Activated CD8-positive, alpha-beta memory T cell treated with anti-CD3 and anti-CD28 coated beads, Interleukin-2, amount 10 ng/mL, durations not matched to agents 7 days and 5 days (primary cell): ENCODE measurements around the gene TTC27. TPM values are rescaled to one million over a fixed set of nuclear protein-coding genes. Genes with fewer than 3 reads are reported as not detected.
"Not testable (repeated sequence)": the region's sequence is repeated elsewhere in the genome, so short reads cannot be mapped to it uniquely, and the experiment has no call there.

Source experiments
- ATAC-seq: fragments of 150-1000 bp; cut with Tn5 transposase; one replicate; pipeline ENCODE4 v1.10.0; 2021; ENCODE audit warnings: moderate library complexity
- CTCF ChIA-PET: fragments of 350-600 bp; sonication (Branson Sonifier 250); formaldehyde crosslinking; loops from one replicate; lab custom pipeline; 2021; ENCODE audit warnings: antibody characterized with exemption; lab: Charles Lee
- DNase-seq: peaks from one replicate; pipeline ENCODE4 v3.0.0-alpha.2; 2020
- H3K27ac Mint-ChIP-seq: one replicate; pipeline ENCODE4 v1.8.0; 2021; ENCODE audit warnings: mild to moderate bottlenecking, mixed read lengths
- H3K27me3 Mint-ChIP-seq: one replicate; pipeline ENCODE4 v1.8.0; 2021; ENCODE audit warnings: mixed read lengths
- H3K36me3 Mint-ChIP-seq: one replicate; pipeline ENCODE4 v1.8.0; 2021; ENCODE audit warnings: mild to moderate bottlenecking, mixed read lengths
- H3K4me1 Mint-ChIP-seq: one replicate; pipeline ENCODE4 v1.8.0; 2021; ENCODE audit warnings: mixed read lengths
- H3K4me3 Mint-ChIP-seq: one replicate; pipeline ENCODE4 v1.8.0; 2021; ENCODE audit warnings: mild to moderate bottlenecking, moderate library complexity, mixed read lengths
- H3K9me3 Mint-ChIP-seq: one replicate; pipeline ENCODE4 v1.8.0; 2022; ENCODE audit warnings: low read depth, mixed read lengths
- total RNA-seq, 2 experiments: library from RNA; stranded (reverse); gene quantifications; one replicate each; pipeline ENCODE4 v1.2.3, GENCODE V29; 2021

The TTC27 gene
- total RNA-seq, 2 experiments from 2014 or later: 17.0 to 22.6 TPM

DNA sequence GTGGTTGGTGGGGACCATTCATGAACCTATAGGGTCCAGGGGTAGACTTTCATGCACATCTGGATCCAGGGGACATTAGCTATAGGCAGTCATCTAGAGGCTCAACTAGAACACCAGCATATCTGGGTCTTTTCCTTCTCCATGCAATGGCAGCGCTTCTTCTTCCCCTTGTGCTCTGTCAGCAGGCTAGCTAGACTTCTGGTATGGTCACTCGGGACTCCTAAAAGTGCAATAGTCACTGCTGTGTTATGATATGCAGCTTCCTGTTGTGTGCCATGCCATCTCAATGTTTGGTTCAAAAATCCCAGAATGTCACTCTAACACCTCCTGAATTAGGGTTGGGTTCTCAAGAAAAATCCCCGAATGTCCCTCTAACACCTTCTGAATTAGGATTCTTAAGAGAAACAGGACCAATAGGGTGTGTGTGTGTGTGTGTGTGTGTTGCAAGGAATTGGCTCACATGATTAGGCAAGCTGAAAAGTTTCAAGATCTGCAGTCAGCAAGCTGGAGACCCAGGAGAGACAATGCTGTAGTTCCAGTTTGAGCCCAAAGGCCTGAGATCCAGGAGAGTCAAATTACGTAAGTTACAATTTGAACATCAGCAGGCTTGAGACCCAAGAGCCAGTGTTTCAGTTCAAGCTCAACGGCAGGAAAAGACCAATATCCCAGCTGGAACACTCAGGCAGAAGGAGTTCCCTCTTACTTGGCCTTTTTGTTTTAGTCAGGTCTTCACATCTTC is 221.8 kb downstream of the TTC27 start:
- Mint-ChIP-seq H3K4me1 (no peaks in the 10 kb centered on the region), H3K27me3 (peaks cover 9% of the 10 kb centered on the region), H3K9me3 (no peaks in the 10 kb centered on the region), H3K4me3 (no peak overlapping the region), H3K36me3 (no peaks in the 10 kb centered on the region), H3K27ac (no peak overlapping the region)
- CTCF ChIA-PET: no interaction called here
- ATAC-seq: no peak
- DNase-seq: no peak

DNA sequence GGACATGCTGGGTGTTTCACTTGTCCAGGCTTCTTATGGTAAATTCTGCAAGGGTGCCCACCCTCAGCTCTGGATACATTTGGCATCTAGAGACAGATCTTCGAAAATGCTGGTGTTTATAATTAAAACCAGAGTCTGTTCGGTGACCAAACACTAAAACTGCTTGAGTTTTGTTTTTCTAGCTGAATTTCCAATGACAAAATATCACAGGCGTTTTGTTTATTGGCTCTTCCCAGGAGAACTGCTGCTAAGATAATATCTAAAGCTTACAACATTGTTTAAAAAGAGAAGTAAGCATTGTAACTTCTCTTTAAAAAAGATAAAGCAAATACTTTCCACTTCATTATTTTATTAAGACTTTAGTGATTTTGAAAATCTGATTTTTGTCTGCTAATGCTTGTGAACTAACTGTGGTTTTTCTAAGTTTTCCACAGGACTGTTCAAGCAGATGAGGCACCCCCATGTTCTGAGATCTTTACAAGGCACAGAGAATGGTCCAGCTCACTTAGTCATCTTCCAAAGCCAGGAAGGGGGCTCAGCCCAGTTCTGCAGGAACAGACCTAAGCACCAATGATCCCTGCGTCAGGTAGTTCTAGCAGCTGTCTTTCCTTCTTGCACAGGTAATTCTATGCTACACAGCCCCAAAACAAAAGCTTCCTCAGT is 224.1 kb downstream of the TTC27 start:
- H3K27ac Mint-ChIP-seq: no peak overlapping the region
- no peak overlapping the region for H3K4me3 Mint-ChIP-seq
- DNase-seq (no peak), ATAC-seq (no peak)
- no peaks in the 10 kb centered on the region for H3K9me3 Mint-ChIP-seq
- H3K36me3 Mint-ChIP-seq: no peaks in the 10 kb centered on the region
- no peaks in the 10 kb centered on the region for H3K4me1 Mint-ChIP-seq
- peaks cover 5% of the 10 kb centered on the region for H3K27me3 Mint-ChIP-seq
- CTCF ChIA-PET: interaction anchor here (1.4 kb wide), 1 partner anchor 31 kb away, joined by 3 read pairs; no protein-coding TSS in a partner anchor

DNA sequence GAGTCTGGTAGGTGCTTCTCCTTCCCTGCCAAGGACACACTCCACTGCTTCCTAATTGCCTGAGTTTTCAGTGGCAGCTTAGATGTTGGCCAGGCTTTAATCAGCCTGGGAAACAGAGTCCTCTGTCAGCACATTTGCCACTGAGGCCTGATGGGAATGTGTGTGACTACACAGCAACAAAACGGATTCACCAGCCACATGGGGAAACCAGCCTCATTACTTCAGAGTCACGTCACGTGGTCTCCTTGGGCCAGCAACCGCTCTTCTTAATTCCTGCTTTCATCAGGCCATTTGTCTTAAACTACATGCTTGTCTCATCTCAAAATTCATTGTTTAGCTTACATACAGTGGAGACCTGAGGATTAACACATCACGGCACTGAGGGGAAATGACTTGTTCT is 225.0 kb downstream of the TTC27 start:
- no peaks in the 10 kb centered on the region for H3K36me3 Mint-ChIP-seq
- H3K4me3 Mint-ChIP-seq: no peak overlapping the region
- no peak for DNase-seq
- H3K27ac Mint-ChIP-seq: no peak overlapping the region
- H3K9me3 Mint-ChIP-seq: no peaks in the 10 kb centered on the region
- CTCF ChIA-PET: interaction anchor here (0.6 to 1.4 kb wide), 2 partner anchors 30 to 185 kb away, joined by 3 read pairs; no protein-coding TSS in a partner anchor
- H3K4me1 Mint-ChIP-seq: no peaks in the 10 kb centered on the region
- H3K27me3 Mint-ChIP-seq: peaks cover 5% of the 10 kb centered on the region
- no peak for ATAC-seq

DNA sequence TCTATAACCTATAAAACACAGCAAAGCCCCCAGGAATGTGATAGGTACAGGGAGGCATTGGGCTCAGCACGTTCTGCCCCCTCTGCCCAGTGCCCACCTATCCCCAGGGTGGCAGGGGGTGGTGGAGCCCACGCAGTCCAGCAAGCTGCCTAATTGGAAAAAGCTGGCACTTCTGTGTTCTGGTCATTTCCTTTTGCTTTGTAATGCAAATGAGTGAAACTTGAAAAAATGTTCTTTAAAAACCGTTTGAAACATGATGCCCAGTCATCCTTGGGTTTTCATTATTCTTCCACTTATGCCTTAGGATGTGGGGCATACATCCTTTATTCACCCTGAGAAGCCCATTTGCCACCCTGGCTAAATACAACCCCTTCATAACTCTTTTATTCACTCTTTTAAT is 229.0 kb downstream of the TTC27 start:
- ATAC-seq (no peak), DNase-seq (no peak)
- CTCF ChIA-PET: no interaction called here
- Mint-ChIP-seq H3K27me3 (peaks cover 16% of the 10 kb centered on the region), H3K4me1 (no peaks in the 10 kb centered on the region), H3K4me3 (no peak overlapping the region), H3K27ac (no peak overlapping the region), H3K36me3 (no peaks in the 10 kb centered on the region), H3K9me3 (no peaks in the 10 kb centered on the region)

DNA sequence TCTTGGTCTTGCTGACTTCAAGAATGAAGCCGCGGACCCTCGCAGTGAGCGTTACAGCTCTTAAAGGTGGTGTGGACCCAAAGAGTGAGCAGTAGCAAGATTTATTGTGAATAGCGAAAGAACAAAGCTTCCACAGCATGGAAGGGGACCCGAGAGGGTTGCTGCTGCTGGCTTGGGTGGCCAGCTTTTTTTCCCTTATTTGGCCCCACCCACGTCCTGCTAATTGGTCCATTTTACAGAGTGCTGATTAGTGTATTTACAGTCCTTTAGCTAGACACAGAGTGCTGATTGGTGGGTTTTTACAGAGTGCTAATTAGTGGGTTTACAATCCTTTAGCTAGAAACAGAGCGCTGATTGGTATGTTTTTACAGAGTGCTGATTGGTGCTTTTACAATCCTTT is 230.9 kb downstream of the TTC27 start:
- H3K4me1 Mint-ChIP-seq: peaks cover 4% of the 10 kb centered on the region
- H3K27me3 Mint-ChIP-seq: peaks cover 19% of the 10 kb centered on the region
- H3K4me3 Mint-ChIP-seq: no peak overlapping the region
- no peaks in the 10 kb centered on the region for H3K9me3 Mint-ChIP-seq
- DNase-seq (no peak), ATAC-seq (no peak)
- CTCF ChIA-PET: no interaction called here
- no peaks in the 10 kb centered on the region for H3K36me3 Mint-ChIP-seq
- H3K27ac Mint-ChIP-seq: no peak overlapping the region

DNA sequence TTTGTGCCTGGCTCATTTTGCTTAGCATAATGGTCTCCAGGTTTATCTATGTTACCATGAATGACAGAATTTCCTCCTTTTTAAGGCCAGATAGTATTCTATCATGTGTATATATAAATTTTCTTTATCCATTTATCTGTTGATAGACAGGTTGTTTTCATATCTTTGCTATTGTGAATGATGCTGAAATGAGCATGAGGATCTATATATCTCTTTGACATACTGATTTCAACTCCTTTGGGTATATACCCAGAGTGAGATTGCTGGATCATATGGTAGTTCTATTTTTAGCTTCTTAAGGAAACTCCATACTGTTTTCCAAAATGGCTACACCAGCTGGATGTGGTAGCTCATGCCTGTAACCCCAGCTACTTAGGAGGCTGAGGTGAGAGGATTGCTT is 232.5 kb downstream of the TTC27 start:
- CTCF ChIA-PET: no interaction called here

DNA sequence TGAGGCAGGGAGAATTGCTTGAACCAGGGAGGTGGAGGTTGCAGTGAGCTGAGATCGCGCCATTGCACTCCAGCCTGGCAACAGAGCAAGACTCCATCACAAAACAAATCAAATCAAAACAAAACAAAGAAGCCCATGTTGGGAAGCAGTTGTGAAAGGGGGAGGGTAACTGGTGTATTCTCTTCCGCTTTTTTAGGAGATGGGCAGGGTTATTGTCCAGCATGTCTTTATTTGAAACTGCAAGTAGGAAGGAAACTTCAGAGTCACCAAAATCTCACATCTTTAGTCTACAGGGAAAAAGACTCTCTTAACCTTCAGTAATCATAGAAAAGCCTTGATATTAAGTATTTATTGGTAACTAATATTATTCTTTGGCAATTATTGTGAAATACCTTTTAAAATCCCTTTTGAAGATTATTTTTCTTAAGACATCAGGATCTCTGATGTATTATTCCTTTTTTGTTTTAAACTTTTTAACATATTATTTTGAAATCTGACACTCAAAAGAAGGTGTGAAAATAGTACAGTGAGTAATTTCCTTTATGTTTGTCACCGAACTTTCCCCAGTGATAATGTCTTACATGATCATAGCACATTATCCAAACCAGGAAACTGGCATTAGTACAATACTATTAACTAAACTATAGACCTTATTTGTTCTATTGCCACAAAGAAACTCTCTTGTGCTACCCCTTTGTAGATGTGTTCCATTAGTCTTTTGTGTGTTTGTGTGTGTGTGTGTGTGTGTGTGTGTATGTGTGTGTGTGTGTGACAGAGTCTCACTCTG is 234.6 kb downstream of the TTC27 start:
- no peaks in the 10 kb centered on the region for H3K36me3 Mint-ChIP-seq

More for the DNA sequence above, 232.5 kb downstream of the TTC27 start:
- ATAC-seq (no peak), DNase-seq (no peak)
- Mint-ChIP-seq H3K4me1 (peaks cover 4% of the 10 kb centered on the region), H3K36me3 (no peaks in the 10 kb centered on the region), H3K9me3 (no peaks in the 10 kb centered on the region), H3K4me3 (no peak overlapping the region), H3K27ac (no peak overlapping the region), H3K27me3 (peaks cover 19% of the 10 kb centered on the region)

DNA sequence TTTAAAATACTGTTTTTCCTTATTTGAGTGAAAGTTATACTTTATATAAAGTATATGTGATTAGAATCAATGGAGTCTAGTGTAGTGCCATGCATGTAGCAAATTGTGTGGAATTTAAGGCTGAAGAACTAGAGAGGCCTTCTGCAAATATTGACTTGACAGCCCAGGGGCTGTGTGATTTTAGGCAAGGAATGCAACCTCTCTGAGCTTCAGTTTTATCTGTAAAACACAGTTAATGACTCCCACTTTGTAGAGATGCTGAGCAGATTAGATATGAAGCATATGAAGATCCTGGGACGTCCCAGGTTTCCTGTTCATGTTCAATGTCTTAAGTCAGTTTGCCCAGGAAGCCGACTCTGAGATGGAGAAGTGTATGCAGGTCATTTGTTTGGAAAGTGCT is 235.5 kb downstream of the TTC27 start:
- H3K27me3 Mint-ChIP-seq: peaks cover 19% of the 10 kb centered on the region
- no peaks in the 10 kb centered on the region for H3K9me3 Mint-ChIP-seq
- ATAC-seq: no peak
- CTCF ChIA-PET: no interaction called here
- H3K4me3 Mint-ChIP-seq: no peak overlapping the region
- DNase-seq: no peak
- peaks cover 5% of the 10 kb centered on the region for H3K4me1 Mint-ChIP-seq
- no peaks in the 10 kb centered on the region for H3K36me3 Mint-ChIP-seq
- no peak overlapping the region for H3K27ac Mint-ChIP-seq

More for the DNA sequence above, 234.6 kb downstream of the TTC27 start:
- H3K27ac Mint-ChIP-seq: no peak overlapping the region
- DNase-seq (no peak), ATAC-seq (no peak)
- CTCF ChIA-PET: no interaction called here
- H3K4me3 Mint-ChIP-seq: no peak overlapping the region
- H3K27me3 Mint-ChIP-seq: peaks cover 19% of the 10 kb centered on the region
- peaks cover 5% of the 10 kb centered on the region for H3K4me1 Mint-ChIP-seq
- no peaks in the 10 kb centered on the region for H3K9me3 Mint-ChIP-seq

DNA sequence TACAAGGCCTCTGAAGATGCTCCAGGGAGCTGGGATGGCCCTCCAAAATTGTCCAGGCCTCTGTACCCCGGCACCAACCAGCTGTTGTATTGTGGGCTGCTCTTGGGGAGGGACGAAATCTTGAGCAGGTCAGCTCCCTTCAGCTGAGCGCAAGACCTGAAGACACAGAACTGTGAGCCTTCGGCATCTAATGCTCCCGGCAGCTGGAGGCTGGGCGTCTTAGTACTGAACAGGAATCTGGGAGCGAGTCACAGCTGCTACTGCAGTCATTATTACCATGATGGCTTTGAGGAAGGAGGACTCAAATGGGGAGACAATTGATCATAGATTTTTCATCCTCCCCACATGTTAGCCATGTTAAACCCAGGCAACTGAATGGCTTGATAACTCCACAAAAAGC is 236.0 kb downstream of the TTC27 start:
- ATAC-seq (no peak), DNase-seq (no peak)
- CTCF ChIA-PET: no interaction called here
- no peak overlapping the region for H3K4me3 Mint-ChIP-seq
- peaks cover 19% of the 10 kb centered on the region for H3K27me3 Mint-ChIP-seq
- peaks cover 5% of the 10 kb centered on the region for H3K4me1 Mint-ChIP-seq
- no peaks in the 10 kb centered on the region for H3K36me3 Mint-ChIP-seq
- H3K27ac Mint-ChIP-seq: no peak overlapping the region
- H3K9me3 Mint-ChIP-seq: no peaks in the 10 kb centered on the region

DNA sequence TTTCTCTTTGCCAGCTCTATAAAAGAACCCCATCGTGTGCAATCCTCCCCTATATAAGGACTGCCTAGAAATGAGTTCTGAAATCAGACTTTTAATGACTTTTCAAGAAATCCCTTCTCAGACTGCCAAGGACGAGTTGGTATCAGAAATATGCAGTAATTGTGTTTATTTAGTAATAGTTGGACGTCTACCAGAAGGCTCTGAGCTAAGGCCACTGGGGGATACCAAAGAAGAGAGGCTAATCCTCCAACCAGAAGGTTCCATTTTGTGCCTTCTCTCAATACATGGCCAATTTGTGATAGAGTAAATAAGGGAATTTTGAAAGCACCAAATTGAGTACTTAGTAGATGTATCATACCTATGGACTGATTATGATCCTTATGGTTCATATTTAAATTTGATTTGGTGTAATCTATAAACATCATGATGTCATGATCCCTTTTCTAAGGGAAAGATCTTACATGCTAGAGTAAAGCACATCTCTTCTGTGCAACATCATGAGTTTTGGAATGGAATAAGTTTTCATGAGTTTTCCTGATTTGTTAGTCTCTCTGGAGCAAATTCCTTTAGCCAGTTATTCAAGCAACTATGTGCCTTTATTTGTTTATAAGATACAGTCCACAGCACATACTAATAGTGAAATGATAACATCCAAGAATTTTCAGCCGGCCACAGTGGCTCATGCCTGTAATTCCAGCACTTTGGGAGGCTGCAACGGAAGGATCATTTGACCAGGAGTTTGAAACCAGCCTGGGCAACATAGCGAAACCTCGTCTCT is 236.7 kb downstream of the TTC27 start:
- Mint-ChIP-seq H3K27me3 (peaks cover 17% of the 10 kb centered on the region), H3K27ac (no peak overlapping the region), H3K9me3 (no peaks in the 10 kb centered on the region), H3K36me3 (no peaks in the 10 kb centered on the region), H3K4me1 (peaks cover 5% of the 10 kb centered on the region), H3K4me3 (no peak overlapping the region)
- ATAC-seq: no peak
- CTCF ChIA-PET: no interaction called here
- DNase-seq: no peak

DNA sequence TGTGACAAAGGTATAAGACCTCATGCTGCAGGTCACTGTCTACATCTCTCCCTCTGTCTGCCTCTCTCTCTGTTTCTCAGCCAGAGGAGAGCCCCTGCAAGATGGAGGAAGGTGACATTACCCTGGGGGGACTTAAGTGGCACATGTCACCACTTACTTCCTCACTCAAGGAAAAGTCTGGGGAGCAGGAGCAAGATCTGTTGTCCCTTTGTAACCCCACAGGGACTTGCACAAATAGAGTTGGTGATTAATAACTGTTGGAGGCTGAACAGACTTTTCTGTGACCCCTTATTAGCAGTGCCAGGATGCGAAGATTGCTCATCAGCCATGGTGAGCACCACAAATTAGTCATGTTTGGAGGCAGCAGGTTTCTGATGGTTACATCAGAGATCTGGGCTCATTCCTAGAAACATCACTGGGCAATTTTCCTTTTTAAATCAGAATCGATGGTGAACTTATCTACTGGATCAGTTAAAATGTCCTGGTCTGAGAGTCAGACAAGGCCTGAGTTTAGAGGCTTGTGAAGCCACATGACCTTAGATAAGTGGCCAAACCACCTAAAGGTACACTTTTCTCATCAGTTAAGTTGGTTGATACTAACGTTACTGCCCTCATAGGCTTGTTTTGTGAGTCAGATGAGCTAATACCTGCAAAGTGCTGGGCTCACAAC is 237.7 kb downstream of the TTC27 start:
- CTCF ChIA-PET: no interaction called here
- peak; percentile 47 for ATAC-seq
- Mint-ChIP-seq H3K4me3 (no peak overlapping the region), H3K9me3 (no peaks in the 10 kb centered on the region), H3K27me3 (peaks cover 13% of the 10 kb centered on the region), H3K27ac (no peak overlapping the region), H3K36me3 (no peaks in the 10 kb centered on the region), H3K4me1 (peaks cover 5% of the 10 kb centered on the region)
- no peak for DNase-seq

DNA sequence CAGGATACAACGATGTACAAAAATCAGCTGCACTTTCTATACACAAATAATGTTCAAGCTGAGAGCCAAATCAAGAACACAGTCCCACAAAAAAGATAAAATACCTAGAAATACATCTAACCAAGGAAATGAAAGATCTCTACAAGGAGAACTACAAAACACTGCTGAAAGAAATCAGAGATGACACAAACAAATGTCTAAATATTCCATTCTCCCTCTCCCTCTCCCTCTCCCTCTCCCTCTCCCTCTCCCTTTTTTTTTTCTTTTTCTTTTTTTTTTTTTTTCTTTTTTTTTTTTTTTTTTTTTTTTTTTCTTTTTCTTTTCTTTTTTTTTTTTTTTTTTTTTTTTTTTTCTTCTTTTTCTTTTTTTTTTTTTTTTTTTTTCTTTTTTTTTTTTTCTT is 238.6 kb downstream of the TTC27 start:
- H3K4me3 Mint-ChIP-seq, CTCF ChIA-PET, DNase-seq, H3K27ac Mint-ChIP-seq, H3K36me3 Mint-ChIP-seq, H3K4me1 Mint-ChIP-seq, ATAC-seq, H3K9me3 Mint-ChIP-seq, H3K27me3 Mint-ChIP-seq: not testable (repeated sequence)
